LNCAP (cell line): ENCODE measurements around the gene GRM8.

Experiments
- CTCF ChIP-seq: fragments of 450-650 bp; IDR thresholded peaks from 2 replicates; pipeline ENCODE4 v1.5.1; 2017; ENCODE audit warnings: mild to moderate bottlenecking

GRM8 gene

GRCh38 chr7:126668367-126668752 lies 584.4 kb downstream of the GRM8 start:
- TF ChIP-seq CTCF = no peak

- no peak for TF ChIP-seq CTCF
Measured at GRCh38 chr7:126667742-126668366, 584.9 kb downstream of the GRM8 start.

- no peak for TF ChIP-seq CTCF
Measured at GRCh38 chr7:126662856-126663255, 589.9 kb downstream of the GRM8 start.

GRCh38 chr7:126659124-126659523 lies 593.6 kb downstream of the GRM8 start:
- no peak for TF ChIP-seq CTCF

- TF ChIP-seq CTCF = no peak
Measured at GRCh38 chr7:126658684-126659083, 594.1 kb downstream of the GRM8 start.

GRCh38 chr7:126657599-126658358 lies 595.0 kb downstream of the GRM8 start:
- no peak for TF ChIP-seq CTCF

GRCh38 chr7:126657137-126657536 lies 595.6 kb downstream of the GRM8 start:
- no peak for TF ChIP-seq CTCF
